ENCODE measurements around the gene ADCY4.

ADCY4 gene

GRCh38 chr14:24334431-24335291, at the start of gene ADCY4:
TSS of gene ADCY4 (minus strand) at chr14:24335071. CDS start at chr14:24334652, 419 bp downstream.
- no peak for DNase-seq (ENCODE audit: low read depth)
- no peak within 1 kb of the TSS for H3K4me3 ChIP-seq (ENCODE audit: low read length)
- no peak for TF ChIP-seq CTCF (conservative IDR thresholded peaks at IDR 0.05; ENCODE audit: low read depth, low read length)

- no peak for TF ChIP-seq CTCF (conservative IDR thresholded peaks at IDR 0.05; ENCODE audit: low read depth, low read length)
- no peak for DNase-seq (ENCODE audit: low read depth)
- H3K4me3 ChIP-seq (ENCODE audit: low read length): no peak overlapping the region
Measured at GRCh38 chr14:24384169-24384568, 49.3 kb upstream of the ADCY4 start.

- DNase-seq (ENCODE audit: low read depth): no peak
- no peak overlapping the region for H3K4me3 ChIP-seq (ENCODE audit: low read length)
- TF ChIP-seq CTCF (conservative IDR thresholded peaks at IDR 0.05; ENCODE audit: low read depth, low read length): no peak
Measured at GRCh38 chr14:24382064-24382371, 47.1 kb upstream of the ADCY4 start.

- no peak for TF ChIP-seq CTCF (conservative IDR thresholded peaks at IDR 0.05; ENCODE audit: low read depth, low read length)
- no peak for DNase-seq (ENCODE audit: low read depth)
Measured at GRCh38 chr14:24381363-24382063, 46.6 kb upstream of the ADCY4 start.

GRCh38 chr14:24379907-24380730, 45.2 kb upstream of the ADCY4 start:
- no peak overlapping the region for H3K4me3 ChIP-seq (ENCODE audit: low read length)
- TF ChIP-seq CTCF (conservative IDR thresholded peaks at IDR 0.05; ENCODE audit: low read depth, low read length): no peak
- no peak for DNase-seq (ENCODE audit: low read depth)

More at GRCh38 chr14:24381363-24382063, 46.6 kb upstream of the ADCY4 start:
- no peak overlapping the region for H3K4me3 ChIP-seq (ENCODE audit: low read length)

- H3K4me3 ChIP-seq (ENCODE audit: low read length): no peak overlapping the region
- no peak for DNase-seq (ENCODE audit: low read depth)
- no peak for TF ChIP-seq CTCF (conservative IDR thresholded peaks at IDR 0.05; ENCODE audit: low read depth, low read length)
Measured at GRCh38 chr14:24378981-24379906, 44.4 kb upstream of the ADCY4 start.
